ENCODE measurements around the gene RPS24. TPM values are rescaled to one million over a fixed set of nuclear protein-coding genes. Genes with fewer than 3 reads are reported as not detected.

Gene RPS24
- total and polyA plus RNA-seq, 3 donors from 2014 or later, result 971 to 1,548 (median 1,406) TPM

DNA sequence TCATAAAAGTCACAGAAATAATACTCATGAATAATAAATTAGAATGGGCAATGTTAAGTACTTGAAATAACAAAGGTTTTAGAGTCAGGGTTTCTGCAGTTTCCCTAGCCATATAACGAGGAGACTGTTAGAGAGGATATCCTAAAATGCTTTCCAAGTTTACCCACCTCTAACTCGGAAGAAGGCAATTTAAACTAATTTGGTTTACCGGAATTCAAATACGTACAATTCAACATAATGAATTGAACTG, 351 bp upstream of the RPS24 start:
- Histone ChIP-seq H3K27me3 (no peaks in the 10 kb centered on the region), H3K4me1 (peaks cover 18% of the 10 kb centered on the region), H3K27ac (peak overlapping the region; percentile 32 to 45), H3K4me3 (peak overlapping the region; percentile 82), H3K36me3 (ENCODE audit: low read depth, missing control alignments) (no peaks in the 10 kb centered on the region), H3K9me3 (no peaks in the 10 kb centered on the region)
- 0% methylated on average over 4 of the region's 4 CpGs for WGBS, 2 donors
- no peak for DNase-seq
- TF ChIP-seq POLR2A (IDR thresholded peaks at IDR 0.05), result no peak
- TF ChIP-seq, protein P1, sequence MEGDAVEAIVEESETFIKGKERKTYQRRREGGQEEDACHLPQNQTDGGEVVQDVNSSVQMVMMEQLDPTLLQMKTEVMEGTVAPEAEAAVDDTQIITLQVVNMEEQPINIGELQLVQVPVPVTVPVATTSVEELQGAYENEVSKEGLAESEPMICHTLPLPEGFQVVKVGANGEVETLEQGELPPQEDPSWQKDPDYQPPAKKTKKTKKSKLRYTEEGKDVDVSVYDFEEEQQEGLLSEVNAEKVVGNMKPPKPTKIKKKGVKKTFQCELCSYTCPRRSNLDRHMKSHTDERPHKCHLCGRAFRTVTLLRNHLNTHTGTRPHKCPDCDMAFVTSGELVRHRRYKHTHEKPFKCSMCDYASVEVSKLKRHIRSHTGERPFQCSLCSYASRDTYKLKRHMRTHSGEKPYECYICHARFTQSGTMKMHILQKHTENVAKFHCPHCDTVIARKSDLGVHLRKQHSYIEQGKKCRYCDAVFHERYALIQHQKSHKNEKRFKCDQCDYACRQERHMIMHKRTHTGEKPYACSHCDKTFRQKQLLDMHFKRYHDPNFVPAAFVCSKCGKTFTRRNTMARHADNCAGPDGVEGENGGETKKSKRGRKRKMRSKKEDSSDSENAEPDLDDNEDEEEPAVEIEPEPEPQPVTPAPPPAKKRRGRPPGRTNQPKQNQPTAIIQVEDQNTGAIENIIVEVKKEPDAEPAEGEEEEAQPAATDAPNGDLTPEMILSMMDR (IDR thresholded peaks at IDR 0.05), result no peak
- intact Hi-C loops (cut with DNase I; ENCODE audit: low total_unique reads), result no loop called here

DNA sequence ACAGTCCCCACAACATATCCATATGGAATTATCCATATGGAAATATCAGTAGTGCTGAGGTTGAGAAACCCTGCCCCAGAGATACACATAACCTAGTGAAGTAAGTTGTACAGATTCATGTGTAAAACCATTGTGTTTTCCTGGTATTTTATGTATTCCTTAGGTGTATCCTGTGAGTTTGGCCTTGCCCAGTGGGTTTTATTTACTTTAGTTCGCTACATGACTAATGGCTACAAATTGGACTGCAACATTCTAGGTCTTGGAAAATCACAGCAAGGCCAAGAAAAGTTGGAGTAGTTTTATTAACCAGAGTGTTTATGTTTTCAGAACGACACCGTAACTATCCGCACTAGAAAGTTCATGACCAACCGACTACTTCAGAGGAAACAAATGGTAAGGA, 1.4 kb downstream of the RPS24 start:
- peaks cover 15% of the 10 kb centered on the region for H3K4me1 ChIP-seq
- intact Hi-C loops (cut with DNase I; ENCODE audit: low total_unique reads), result no loop called here
- no peaks in the 10 kb centered on the region for H3K9me3 ChIP-seq
- no peak overlapping the region for H3K4me3 ChIP-seq
- DNase-seq, result no peak
- H3K36me3 ChIP-seq (ENCODE audit: low read depth, missing control alignments), result no peaks in the 10 kb centered on the region
- 64 to 77% methylated on average over 5 of the region's 5 CpGs for WGBS, 2 donors
- H3K27me3 ChIP-seq, result no peaks in the 10 kb centered on the region
- TF ChIP-seq, protein P1 (IDR thresholded peaks at IDR 0.05), result no peak
- no peak for TF ChIP-seq POLR2A (IDR thresholded peaks at IDR 0.05)
- H3K27ac ChIP-seq, result no peak overlapping the region

DNA sequence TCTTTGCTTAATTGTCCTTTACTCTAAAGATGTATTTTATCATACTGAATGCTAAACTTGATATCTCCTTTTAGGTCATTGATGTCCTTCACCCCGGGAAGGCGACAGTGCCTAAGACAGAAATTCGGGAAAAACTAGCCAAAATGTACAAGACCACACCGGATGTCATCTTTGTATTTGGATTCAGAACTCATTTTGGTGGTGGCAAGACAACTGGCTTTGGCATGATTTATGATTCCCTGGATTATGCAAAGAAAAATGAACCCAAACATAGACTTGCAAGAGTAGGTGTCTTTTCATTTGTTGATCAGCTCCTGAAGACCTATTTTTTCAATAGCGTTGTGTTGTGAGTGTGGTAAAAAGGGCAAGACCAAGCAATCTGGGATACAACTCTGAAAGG, 1.8 kb downstream of the RPS24 start:
- H3K9me3 ChIP-seq, result no peaks in the 10 kb centered on the region
- WGBS, 2 donors, result 87 to 92% methylated on average over 5 of the region's 5 CpGs
- intact Hi-C loops (cut with DNase I; ENCODE audit: low total_unique reads), result no loop called here
- peaks cover 15% of the 10 kb centered on the region for H3K4me1 ChIP-seq
- no peak overlapping the region for H3K27ac ChIP-seq
- TF ChIP-seq, protein P1 (IDR thresholded peaks at IDR 0.05), result no peak
- TF ChIP-seq POLR2A (IDR thresholded peaks at IDR 0.05), result no peak
- H3K36me3 ChIP-seq (ENCODE audit: low read depth, missing control alignments), result no peaks in the 10 kb centered on the region
- H3K4me3 ChIP-seq, result no peak overlapping the region
- no peak for DNase-seq
- no peaks in the 10 kb centered on the region for H3K27me3 ChIP-seq

DNA sequence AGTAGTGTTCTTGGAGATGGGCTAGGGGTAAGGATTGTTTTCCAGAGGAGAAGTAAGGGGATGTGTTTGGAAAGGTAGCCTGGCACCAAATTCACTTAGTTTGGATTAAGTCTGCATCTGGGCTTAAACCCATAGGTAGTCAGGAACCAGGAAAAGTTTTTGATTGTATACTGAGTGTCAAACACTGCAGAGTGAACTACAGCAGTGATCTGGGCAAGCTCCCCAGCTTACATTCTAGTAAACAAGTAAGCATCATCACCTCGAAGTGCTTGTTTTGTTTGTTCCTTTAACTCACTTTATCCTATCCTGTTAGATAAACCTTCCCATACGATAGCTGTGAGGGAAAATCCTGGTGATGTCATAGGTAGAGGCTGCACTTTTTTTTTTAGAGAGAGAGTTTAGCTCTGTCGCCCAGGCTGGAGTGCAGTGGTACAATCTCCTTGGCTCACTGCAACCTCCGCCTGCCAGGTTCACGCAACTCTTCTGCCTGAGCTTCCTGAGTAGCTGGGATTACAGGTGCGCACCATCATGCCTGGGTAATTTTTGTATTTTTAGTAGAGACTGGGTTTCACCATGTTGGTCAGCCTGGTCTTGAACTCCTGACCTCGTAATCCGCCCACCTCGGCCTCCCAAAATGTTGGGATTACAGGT, 2.4 kb downstream of the RPS24 start:
- H3K36me3 ChIP-seq (ENCODE audit: low read depth, missing control alignments), result no peaks in the 10 kb centered on the region
- no peak overlapping the region for H3K4me3 ChIP-seq
- peaks cover 15% of the 10 kb centered on the region for H3K4me1 ChIP-seq
- H3K27ac ChIP-seq, result no peak overlapping the region
- intact Hi-C loops (cut with DNase I; ENCODE audit: low total_unique reads), result no loop called here
- TF ChIP-seq, protein P1 (IDR thresholded peaks at IDR 0.05), result no peak
- no peak for TF ChIP-seq POLR2A (IDR thresholded peaks at IDR 0.05)
- WGBS, 2 donors, result 83 to 84% methylated on average over 9 of the region's 9 CpGs
- no peaks in the 10 kb centered on the region for H3K9me3 ChIP-seq
- no peak for DNase-seq
- H3K27me3 ChIP-seq, result no peaks in the 10 kb centered on the region

DNA sequence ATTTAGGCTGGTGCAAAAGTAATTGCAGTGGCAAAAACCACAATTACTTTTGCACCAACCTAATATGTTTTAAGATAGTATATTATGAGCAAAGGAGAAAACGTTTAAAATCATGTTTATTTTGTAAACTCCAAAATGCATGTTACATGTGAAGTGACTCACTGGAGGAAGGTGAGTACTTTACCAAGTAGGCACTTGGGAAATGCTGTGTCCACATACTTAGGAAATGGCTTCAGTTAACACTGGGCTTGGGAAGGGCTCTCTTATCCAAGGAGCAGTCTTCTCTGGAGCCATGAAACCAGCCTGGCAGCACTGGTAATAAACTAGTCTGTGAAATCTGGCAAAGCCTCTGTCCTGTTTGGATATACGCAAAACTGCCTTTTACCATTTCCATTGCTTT, 4.4 kb downstream of the RPS24 start:
- WGBS, 2 donors, result 70 to 83% methylated on average over 2 of the region's 2 CpGs
- intact Hi-C loops (cut with DNase I; ENCODE audit: low total_unique reads), result no loop called here
- peaks cover 15% of the 10 kb centered on the region for H3K4me1 ChIP-seq
- no peak overlapping the region for H3K4me3 ChIP-seq
- no peaks in the 10 kb centered on the region for H3K27me3 ChIP-seq
- H3K9me3 ChIP-seq, result no peaks in the 10 kb centered on the region
- no peak overlapping the region for H3K27ac ChIP-seq
- DNase-seq, result no peak
- H3K36me3 ChIP-seq (ENCODE audit: low read depth, missing control alignments), result no peaks in the 10 kb centered on the region
- TF ChIP-seq POLR2A (IDR thresholded peaks at IDR 0.05), result no peak
- TF ChIP-seq, protein P1 (IDR thresholded peaks at IDR 0.05), result no peak

Measured in testis (tissue), 3 donors.